Activated T-cell treated with anti-CD3 and anti-CD28 coated beads for 24 hours (primary cell): ENCODE data around the gene CYP19A1.

Source experiments
- DNase-seq: peaks from one replicate; pipeline ENCODE4 v3.0.0-alpha.2; 2020; ENCODE audit warnings: low read depth

CYP19A1 gene

DNA sequence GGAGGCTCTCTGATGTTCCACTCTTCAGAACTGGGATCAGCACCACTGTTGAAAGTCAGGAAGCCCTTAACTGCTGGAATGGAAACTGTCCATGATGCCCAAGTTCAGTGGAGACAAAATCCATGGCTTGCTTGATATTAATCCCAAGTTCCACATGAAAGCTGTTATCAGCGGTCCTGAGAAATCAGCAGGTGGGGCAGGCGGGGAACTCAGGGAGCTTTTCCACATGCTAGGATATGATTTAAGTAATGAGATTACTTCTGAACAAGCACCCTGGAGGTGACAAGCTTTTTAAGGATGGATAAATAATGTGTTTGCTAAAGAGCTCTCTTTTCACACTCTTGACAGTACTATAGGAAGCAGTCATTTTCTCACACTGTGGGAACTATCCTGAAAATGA, 82.9 kb downstream of the CYP19A1 start:
- DNase-seq: no peak

DNA sequence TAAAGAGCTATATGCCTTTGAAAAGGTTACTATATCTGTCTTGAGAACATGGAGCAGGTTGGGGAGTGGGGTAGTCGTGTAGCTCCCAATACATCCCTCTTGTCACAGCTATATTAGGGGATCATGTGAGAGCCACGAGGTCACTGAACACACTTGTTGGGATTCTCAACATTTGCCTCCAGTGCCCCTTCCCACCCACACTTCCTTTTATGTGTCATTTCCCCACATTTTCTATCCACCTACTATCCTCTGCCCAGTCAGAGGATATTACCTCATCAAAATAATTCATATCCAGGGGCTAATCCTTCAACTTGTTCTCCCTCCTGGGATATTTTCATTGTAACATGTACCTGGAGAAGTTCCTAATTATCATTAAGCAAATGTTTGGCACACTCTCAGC, 85.0 kb downstream of the CYP19A1 start:
- no peak for DNase-seq

DNA sequence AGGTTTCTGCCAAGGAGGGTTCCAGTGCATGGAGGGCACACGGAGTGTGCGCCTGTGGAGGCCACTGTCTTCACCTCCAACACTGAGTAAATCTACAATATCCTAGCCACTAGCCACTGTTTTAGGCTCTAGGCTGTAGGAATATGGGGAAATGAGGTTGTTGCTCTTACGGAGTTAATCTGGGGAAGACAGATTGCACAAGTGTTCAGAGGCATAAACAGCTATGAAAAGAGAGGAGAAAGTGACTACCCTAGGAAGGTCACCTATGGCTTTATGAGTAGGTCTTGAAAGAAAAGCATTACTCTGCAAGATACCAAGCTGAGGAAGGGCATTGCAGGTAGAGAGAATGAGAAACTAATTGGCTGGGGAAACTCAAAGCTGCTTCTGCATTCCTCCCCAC, 85.7 kb downstream of the CYP19A1 start:
- no peak for DNase-seq

DNA sequence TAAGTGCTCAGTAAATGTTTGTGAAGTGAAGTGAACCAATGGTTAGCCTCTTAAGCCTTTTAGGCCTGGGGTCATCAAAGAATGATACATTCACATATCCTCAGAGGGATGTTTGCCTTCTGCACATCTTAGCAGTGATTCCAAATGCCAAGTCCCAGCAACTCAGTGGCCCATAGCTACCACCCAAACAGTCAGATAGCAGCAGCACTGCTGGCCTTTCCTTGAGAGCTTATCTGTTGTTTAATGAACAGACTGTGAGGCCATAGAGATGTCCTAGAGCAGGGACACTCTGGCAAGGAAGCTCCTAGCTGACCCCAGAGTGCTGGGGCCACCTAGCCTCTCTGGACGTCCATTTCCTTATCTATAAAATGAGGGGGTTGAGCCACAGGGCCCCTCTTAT, 86.8 kb downstream of the CYP19A1 start:
- no peak for DNase-seq

DNA sequence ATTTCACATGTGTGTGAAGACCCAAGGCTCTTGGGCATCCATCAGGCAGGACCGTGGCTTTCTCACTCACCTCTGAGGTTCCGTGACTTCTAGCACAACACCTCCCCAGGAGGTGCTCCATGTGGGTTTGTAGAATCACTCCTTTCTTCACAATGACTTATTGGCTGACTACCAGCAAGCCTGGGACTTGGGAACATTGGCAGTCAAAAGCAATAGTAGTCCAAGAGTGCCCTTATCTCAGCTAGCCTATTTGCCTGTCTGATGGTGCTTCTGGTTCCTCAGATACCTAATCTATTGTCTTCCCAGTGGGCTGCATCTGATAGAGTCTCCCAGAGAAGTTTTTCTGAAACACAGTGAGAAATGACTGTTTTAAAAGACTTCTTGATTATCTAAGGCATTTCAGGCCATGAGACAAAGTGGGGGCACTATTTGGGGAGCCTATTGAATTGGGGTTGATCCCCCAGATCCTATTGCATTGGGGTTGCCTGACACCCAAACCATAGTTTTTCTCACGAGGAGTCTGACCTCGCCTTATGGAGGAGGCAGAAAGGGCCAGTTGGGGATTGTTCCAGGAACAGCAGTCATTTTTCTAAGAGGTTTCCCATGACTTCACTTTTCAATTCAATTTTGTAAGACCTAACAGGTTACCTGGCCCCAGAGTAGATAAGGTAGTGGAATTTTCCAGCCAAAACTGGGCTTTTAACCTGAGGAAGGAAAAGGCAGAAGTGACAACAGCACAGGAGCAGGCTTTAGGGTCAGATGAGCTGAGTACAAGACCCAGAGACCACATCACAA, 88.0 kb downstream of the CYP19A1 start:
- no peak for DNase-seq

DNA sequence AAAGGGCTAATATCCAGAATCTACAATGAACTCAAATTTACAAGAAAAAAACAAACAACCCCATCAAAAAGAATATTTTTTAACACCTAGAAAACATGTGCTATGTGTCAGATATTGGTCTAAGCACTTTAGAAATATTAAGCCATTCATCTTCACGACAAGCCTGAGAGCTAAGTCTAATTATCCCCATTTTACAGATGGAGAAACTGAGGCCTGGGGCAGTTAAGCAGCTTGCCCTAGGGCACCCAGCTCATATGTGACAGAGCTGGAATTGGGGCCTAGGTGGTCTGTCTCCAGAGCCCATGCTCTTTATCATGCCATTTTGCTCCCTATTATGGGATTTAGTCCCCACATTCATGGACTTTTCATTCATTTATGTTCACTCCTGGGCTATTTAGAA, 92.8 kb downstream of the CYP19A1 start:
- no peak for DNase-seq

DNA sequence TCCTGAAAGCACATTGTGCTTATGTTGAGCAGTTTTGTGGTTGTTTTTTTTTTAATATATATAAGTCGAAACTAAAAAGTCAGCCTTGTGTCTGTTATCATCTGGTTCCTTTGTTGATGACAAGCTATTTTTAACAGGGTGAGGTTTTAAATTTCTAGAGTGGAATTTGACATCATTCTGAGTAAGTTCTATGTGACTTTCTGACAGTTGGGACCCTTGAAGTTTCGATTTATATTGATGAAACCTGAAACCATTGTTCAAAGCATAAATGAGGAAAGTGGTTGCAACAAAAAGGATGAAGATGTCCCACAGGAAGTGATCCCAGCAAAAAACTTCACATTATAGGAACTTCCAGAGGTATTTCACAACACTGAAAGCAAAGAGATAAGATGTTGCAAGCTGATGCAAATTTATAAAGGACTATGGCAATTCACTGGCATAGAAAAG, 94.0 kb downstream of the CYP19A1 start:
- no peak for DNase-seq

DNA sequence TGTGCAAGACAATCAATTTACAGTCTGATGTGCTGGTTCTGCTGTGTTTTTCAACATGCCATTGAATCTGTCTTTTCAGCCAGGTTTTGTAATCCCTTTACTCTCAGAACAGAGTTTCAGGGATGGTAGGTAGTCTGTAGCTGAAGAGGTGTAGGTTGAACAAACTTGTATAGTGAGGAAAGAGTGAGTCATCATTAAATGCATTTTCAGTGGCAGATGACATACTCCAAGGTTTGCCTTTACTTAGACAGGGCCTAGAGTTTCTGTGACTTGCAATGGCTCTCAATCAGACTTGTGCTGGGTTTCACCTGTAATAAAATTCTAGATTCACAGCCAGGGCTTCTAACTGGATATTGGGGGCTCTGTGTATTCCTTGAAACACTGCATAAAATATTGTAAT, 94.6 kb downstream of the CYP19A1 start:
- DNase-seq: peak; percentile 0

DNA sequence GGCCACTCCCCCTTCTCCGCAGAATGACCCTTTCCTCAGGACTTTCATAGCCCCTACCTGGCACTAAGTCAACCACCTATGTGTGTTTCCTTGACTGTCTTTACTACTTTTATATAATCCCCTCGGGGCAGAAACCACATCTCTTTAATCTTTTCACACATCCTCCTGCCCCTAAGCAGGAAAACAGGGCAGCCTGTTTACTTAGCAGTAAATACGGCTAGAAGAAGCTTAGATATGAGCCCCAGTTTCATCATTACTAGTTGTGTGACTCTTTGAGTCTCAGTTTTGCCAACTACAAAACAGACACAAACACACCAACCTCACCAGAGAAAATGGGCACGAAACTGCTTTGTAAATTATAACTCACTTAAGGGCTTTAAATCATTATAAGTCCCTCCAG, 98.3 kb downstream of the CYP19A1 start:
- DNase-seq: no peak

DNA sequence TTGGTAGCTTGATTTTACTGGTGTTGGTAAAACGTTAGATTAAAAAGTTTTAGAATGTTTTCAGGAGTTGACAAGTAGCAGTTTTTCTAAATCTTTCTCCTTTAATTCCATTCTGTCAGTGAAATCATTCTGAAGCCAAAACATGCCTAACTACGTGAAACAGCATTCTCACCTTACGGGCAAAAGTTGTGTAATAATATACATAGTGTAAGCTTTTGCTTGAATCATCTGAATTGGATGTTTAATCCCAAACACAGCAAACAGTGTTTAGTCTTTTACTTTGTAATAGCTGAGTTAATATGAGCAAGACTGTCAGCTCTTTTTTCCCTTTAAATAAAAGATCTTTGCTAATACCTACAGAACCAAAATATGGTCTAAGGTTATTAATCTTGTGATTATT, 100.6 kb downstream of the CYP19A1 start:
- DNase-seq: no peak

DNA sequence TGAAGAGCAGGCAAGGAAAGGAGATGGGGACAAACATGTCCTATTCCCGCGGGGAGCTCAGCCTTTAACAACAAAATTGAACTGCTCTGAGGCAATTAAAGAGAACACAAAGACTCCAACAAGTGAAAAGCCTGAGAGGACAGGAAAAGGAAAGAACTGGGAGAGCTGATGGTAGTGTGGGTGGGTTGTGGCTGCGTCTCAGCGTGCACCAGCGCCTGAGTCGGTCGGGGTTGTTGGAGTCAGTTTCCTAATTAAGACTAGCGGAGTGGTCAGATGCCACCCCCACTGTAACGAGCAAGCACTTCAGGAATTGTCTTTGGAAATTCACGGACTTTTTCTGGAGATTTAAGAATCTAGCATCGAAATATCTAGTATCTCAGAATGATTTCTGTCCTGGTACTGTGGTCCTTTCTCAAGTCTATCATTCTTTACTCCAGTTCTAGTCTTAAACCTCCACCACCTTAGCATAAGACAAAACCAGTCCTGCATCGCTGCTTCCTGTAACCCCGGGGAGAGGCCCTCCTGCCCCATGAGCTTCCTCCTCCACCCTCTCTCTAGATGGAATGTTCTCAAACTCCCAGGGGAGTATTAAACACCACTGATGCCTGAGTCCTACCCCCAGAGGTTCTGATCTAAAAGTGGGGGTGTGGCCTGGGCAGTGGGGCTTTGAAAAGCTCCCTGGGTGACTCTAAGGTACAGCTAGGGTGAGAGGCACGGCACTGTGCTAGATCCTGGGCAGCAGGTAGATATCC, 104.0 kb downstream of the CYP19A1 start:
- DNase-seq: no peak

DNA sequence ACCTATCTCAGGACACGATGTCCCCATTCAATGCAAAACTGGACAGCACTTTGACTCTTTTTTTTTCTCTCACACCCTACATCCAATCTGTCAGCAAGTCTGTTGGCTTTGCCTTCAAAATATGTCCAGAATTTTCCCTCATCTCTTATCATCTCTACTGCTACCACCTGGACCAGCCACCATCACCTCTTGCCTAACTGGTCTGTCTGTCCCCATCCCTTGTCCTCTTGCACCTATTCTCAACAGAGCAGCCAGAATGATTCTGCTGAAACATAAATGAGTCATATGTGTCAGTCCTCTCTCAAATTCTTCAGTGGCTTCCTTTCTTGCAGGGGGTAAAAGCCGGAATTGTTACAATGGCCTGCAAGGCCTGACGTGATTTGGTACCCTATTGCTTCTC, 105.8 kb downstream of the CYP19A1 start:
- no peak for DNase-seq

DNA sequence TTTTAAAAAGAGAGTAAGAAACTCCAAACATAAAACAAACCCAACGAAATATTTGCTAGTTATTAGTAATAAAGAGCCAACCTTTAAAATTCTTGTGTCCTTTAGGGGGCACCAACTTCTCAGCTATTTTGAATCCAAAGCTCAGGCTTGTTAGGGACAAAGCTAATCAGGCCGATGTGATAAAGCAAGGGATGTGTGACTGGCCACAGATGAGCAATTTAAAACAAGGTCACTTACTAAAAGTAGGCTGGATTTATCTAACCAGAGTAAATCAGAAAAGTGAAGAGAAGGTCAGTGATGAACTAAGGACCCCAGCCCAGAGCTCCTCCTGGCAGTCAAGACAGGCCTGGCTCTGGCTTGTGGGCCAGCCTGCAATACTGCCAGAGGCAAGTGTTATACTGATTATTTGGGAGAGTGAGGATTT, 108.5 kb downstream of the CYP19A1 start:
- no peak for DNase-seq

DNA sequence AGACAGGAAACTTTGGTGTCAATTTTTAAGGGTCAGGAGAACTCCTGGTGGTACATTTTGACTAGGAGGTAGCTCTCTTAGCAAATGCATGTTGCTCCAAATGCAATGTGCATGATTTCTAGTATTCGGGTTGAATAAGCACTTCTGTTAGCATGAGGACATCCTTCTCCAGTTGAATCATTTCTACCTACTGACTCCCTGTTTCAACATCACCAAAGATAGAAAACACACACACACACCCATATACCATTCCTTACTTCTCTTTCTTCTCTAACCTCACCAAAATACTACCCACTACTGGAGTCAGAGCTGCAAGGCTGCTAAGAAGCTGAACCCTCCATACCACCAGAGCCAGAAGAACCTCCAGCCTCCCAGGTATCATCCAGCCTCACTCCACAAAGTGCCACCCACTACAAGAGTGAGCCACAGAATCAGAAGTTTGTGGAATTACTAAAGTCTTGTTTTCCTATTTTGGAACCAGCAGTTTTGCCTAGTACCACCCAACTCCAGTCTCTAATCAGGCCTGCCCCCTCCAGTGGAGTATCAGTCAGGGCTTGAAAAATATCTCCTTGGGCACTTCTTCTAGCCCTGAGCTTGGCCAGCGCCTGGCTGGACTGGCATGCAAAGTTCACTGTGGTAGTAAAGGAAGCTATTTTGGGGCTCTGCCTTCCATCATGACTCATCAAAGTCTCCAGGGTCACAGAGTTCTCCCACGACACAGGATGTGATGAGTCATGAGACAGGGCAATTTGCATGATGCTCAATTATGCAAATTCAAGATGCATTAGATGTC, 110.3 kb downstream of the CYP19A1 start:
- DNase-seq: peak; percentile 1

DNA sequence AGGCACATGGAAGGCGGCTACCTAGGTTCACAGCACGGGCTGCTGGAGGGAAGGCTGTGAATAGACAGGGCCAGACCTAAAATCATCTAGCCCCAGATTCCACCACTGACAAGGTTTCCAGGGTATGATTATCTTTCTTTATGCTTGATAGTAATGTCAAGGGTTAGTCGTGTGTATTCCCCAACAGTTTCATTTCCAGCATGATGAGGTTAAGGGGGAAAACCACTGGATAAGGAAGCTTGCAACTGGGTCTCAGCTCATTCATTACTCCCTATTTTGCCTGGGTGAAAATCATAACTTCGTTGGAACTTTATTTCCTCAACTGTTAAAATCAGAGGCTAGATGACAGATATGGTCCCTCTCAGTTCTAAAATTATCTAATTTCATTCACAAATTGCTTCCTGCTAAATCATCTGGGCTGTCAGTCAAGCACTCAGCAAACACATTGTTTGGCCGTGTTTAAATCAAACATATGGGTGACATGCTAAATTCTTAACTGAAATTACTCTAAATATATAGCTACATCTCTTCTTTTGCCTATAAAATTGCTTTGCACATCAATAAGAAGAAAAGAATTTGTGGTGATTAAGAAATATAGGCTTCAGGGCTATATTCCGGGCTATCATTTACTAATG, 111.7 kb downstream of the CYP19A1 start:
- DNase-seq: no peak

DNA sequence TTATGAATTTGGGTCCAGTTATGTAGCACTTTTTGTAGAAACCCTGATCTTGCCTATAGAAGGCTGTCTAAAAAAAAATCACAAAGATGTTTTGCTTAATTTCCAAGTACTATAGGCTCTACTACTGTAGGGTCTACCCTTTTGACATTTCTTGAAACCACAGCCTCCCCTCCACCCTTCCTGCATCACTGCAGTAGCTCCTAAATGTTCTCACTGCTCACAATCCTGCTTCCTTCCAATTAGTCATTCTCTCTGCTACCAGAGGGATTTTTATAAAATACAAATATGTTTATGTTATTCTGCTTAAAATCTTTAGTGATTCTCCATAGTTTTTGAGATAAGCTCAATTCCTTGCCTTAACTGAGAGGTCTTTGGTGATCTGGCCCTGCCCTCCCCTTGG, 114.0 kb downstream of the CYP19A1 start:
- no peak for DNase-seq

DNA sequence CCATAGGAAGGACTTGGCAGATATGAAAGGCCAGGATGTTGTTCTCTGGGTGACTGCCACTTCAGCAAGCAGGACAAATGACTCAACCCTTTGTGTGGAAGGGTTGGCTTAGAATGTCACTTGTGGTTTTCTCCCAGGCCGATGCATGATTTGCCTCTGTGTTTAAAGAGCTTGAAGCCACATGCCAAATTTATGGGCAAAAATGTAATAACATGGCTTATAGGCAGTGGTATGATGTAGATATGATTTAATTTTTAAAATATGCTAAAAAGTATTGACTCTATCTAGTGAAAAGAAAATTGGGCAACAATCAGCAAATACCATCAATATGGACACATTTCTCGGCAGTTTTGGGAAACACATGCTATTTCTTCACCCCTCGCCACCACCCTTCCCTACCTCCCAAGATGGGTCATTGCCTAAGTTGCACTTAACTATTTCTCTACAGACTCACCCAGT, 114.6 kb downstream of the CYP19A1 start:
- DNase-seq: no peak

DNA sequence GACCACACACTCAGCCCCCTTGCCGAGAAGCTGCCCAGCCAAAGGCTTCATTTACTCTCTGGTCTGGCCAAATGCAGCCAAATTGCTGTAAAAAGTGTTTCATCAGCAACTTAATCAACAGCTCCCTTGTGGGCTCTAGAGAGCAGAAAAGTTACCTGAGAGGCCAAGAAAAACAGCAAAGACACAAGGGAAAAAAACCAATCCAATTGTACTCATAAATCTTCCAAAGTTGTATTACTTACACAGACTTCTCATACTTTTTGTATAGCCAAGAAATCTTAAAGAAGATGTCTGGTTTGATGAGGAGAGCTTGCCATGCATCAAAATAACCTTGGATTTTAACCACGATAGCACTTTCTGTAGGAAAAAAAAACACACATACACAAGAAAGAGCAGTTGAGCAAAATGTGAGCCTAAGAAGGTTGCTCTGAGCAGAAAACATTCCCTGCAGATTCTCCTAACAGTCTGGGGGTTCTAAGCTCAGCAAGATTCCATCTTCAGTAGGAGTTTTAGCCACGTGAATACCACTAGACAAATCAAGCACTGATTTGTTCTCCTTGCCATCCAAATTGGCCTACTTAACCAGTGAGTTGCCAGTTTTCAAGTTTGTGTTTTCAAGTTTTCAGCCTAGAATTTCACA, 120.0 kb downstream of the CYP19A1 start:
- DNase-seq: no peak

DNA sequence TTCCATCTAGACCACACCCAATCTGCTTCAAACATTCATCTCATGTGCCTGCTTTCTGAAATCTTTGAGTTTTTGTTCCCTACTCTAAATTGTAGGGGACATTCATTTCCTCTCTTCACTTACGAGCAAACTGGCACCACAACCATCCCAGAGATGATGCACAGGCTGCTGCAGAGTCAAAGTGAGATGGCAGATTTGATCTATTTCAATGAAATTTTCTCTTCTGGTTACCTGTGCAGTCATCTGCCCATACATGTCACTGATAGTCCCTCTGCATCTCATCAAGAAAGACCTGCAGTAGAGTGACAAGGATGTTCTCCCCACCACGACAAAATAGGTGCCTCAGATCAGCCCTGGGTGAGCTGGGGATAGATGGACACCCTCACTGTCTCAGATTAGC, 125.5 kb downstream of the CYP19A1 start:
- no peak for DNase-seq

DNA sequence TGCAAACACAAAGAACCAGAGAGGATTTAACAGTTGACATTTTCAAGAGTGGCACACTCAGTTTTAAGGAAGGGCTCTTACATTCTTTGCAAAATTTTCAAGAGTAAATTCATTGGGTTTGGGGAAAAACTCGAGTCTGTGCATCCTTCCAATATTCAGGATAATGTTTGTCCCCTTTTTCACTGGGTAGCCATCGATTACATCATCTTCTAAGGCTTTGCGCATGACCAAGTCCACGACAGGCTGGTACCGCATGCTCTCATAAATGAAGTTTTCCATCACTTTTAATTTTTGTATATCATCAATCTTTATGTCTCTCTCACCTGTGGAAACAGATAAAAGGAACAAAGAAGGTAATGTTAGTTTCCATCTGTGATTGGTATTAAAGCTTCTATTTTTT, 126.2 kb downstream of the CYP19A1 start:
- DNase-seq: no peak
